ENCODE results near the gene UNC45B. TPM values are rescaled to one million over a fixed set of nuclear protein-coding genes. Genes with fewer than 3 reads are reported as not detected.

The UNC45B gene
- total RNA-seq, 1 experiment from 2014 or later = 0.22 TPM

DNA sequence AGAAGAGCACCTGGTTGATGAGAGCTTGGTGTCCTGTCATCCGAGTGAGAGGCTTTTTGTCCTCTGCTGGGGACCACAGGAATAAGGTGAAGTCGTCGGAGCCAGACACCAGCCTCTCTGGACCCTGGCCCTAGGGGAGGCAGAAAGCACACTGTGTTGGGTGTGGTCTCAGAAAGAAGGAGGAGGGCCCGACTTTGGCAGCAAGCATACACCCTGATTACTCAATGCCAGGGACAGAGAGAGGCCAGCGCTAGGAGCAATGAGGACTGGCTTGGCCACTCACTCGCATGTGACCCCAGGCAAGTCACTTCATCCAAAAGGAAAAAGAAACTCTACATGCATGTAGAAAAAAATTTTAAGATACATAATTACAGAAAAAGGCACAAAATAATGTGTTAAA lies 12.3 kb upstream of the UNC45B start:
- Mint-ChIP-seq H3K4me1 (no peaks in the 10 kb centered on the region), H3K36me3 (ENCODE audit: insufficient read depth in 1 of 3, low read depth in 3 of 3) (peaks cover 66 to 97% (median 82%) of the 10 kb centered on the region in 3 experiments), H3K27ac (no peak overlapping the region), H3K27me3 (ENCODE audit: low read depth) (no peaks in the 10 kb centered on the region), H3K4me3 (no peak overlapping the region), H3K9me3 (no peaks in the 10 kb centered on the region; a peak in 1 of 5 replicates)
- Histone ChIP-seq H4K91ac (ENCODE audit: insufficient read length, low read depth, low read length) (no peak overlapping the region), H3K9ac (ENCODE audit: extremely low read depth, insufficient read length, low read length) (no peak overlapping the region), H2AFZ (ENCODE audit: low read length) (no peak overlapping the region), H2BK20ac (ENCODE audit: low read depth, low read length, poor library complexity, severe bottlenecking) (no peak overlapping the region), H3K79me1 (ENCODE audit: insufficient read depth, low read depth, low read length, poor library complexity, severe bottlenecking) (peaks cover 5% of the 10 kb centered on the region), H4K8ac (replicated peaks; ENCODE audit: insufficient read length, low read depth, low read length) (no peak overlapping the region), H3K79me2 (ENCODE audit: insufficient read depth, low read length) (peaks cover 2% of the 10 kb centered on the region; the same call in 1 of the 2 replicates), H3K27me3 (ENCODE audit: insufficient read depth, low read length) (no peaks in the 10 kb centered on the region), H3K18ac (ENCODE audit: insufficient read length, low read depth, low read length) (no peak overlapping the region), H3K56ac (ENCODE audit: insufficient read length, low read depth, low read length) (no peak overlapping the region), H2BK12ac (ENCODE audit: insufficient read length, low read depth, low read length) (no peak overlapping the region), H3K4me1 (ENCODE audit: insufficient read depth, low read length) (no peaks in the 10 kb centered on the region), H2AK5ac (ENCODE audit: insufficient read length, low read length) (no peak overlapping the region), H3T11ph (ENCODE audit: low read length) (no peak overlapping the region), H2BK120ac (ENCODE audit: low read depth, low read length, poor library complexity, severe bottlenecking) (no peak overlapping the region), H2BK15ac (ENCODE audit: low read depth, low read length) (no peak overlapping the region), H3K23me2 (ENCODE audit: insufficient read length, low read depth, low read length, poor library complexity, severe bottlenecking) (no peaks in the 10 kb centered on the region), H4K20me1 (ENCODE audit: control insufficient read depth, insufficient read depth, insufficient read length) (no peaks in the 10 kb centered on the region), H3K4ac (ENCODE audit: low read depth, low read length) (no peak overlapping the region), H3K27ac (ENCODE audit: insufficient read length, low read depth, low read length) (no peak overlapping the region), H3K4me2 (ENCODE audit: insufficient read depth, insufficient read length, low read length) (no peak overlapping the region), H3K14ac (ENCODE audit: insufficient read depth, low read length) (no peak overlapping the region), H2BK5ac (ENCODE audit: insufficient read length, low read length) (no peak overlapping the region), H4K5ac (ENCODE audit: insufficient read length, low read depth, low read length) (no peak overlapping the region), H3K9me3 (ENCODE audit: control insufficient read depth, low read depth, low read length) (no peaks in the 10 kb centered on the region), H3K23ac (ENCODE audit: insufficient read length, low read depth, low read length) (no peak overlapping the region)
- no CpG with 5 or more reads among the region's 6 CpGs for WGBS (ENCODE audit: extremely low coverage, insufficient read length, low lambda C conversion rate)
- DNase-seq = no peak
- no peak for TF ChIP-seq CTCF (conservative IDR thresholded peaks at IDR 0.05)

All from H9 (cell line).